ENCODE data around the gene EFTUD2.
"Not testable (repeated sequence)": the region's sequence is repeated elsewhere in the genome, so short reads cannot be mapped to it uniquely, and the experiment has no call there.

EFTUD2 gene

GRCh38 chr17:44820631-44821212 is 78.5 kb downstream of the EFTUD2 start:
- no peaks in the 10 kb centered on the region for H3K36me3 ChIP-seq (ENCODE audit: control insufficient read depth, insufficient read depth, low read length)
- no peaks in the 10 kb centered on the region for H3K27me3 ChIP-seq (replicated peaks; ENCODE audit: control insufficient read depth, insufficient read depth, low read length)
- no peak overlapping the region for H3K4me3 ChIP-seq (replicated peaks; ENCODE audit: low read depth, low read length)
- DNase-seq (ENCODE audit: extremely low read depth, insufficient read length): no peak
- no peak for TF ChIP-seq CTCF (IDR thresholded peaks at IDR 0.05; ENCODE audit: insufficient read depth, low read length, poor library complexity, severe bottlenecking)

GRCh38 chr17:44818508-44818907 is 80.7 kb downstream of the EFTUD2 start:
- H3K4me3 ChIP-seq (replicated peaks; ENCODE audit: low read depth, low read length); H3K27me3 ChIP-seq (replicated peaks; ENCODE audit: control insufficient read depth, insufficient read depth, low read length); H3K36me3 ChIP-seq (ENCODE audit: control insufficient read depth, insufficient read depth, low read length); DNase-seq (ENCODE audit: extremely low read depth, insufficient read length): not testable (repeated sequence)

GRCh38 chr17:44812263-44812662 is 87.0 kb downstream of the EFTUD2 start:
- no peak for TF ChIP-seq CTCF (IDR thresholded peaks at IDR 0.05; ENCODE audit: insufficient read depth, low read length, poor library complexity, severe bottlenecking)
- Histone ChIP-seq H3K27me3 (replicated peaks; ENCODE audit: control insufficient read depth, insufficient read depth, low read length) (no peaks in the 10 kb centered on the region), H3K4me3 (replicated peaks; ENCODE audit: low read depth, low read length) (no peak overlapping the region), H3K36me3 (ENCODE audit: control insufficient read depth, insufficient read depth, low read length) (no peaks in the 10 kb centered on the region)
- no peak for DNase-seq (ENCODE audit: extremely low read depth, insufficient read length)

GRCh38 chr17:44808656-44809388 is 90.4 kb downstream of the EFTUD2 start:
- not testable (repeated sequence) for DNase-seq (ENCODE audit: extremely low read depth, insufficient read length); H3K27me3 ChIP-seq (replicated peaks; ENCODE audit: control insufficient read depth, insufficient read depth, low read length); H3K36me3 ChIP-seq (ENCODE audit: control insufficient read depth, insufficient read depth, low read length); H3K4me3 ChIP-seq (replicated peaks; ENCODE audit: low read depth, low read length)

GRCh38 chr17:44808156-44808555 is 91.1 kb downstream of the EFTUD2 start:
- DNase-seq (ENCODE audit: extremely low read depth, insufficient read length): no peak
- Histone ChIP-seq H3K27me3 (replicated peaks; ENCODE audit: control insufficient read depth, insufficient read depth, low read length) (no peaks in the 10 kb centered on the region), H3K36me3 (ENCODE audit: control insufficient read depth, insufficient read depth, low read length) (no peaks in the 10 kb centered on the region), H3K4me3 (replicated peaks; ENCODE audit: low read depth, low read length) (no peak overlapping the region)
- TF ChIP-seq CTCF (IDR thresholded peaks at IDR 0.05; ENCODE audit: insufficient read depth, low read length, poor library complexity, severe bottlenecking): no peak

- H3K36me3 ChIP-seq (ENCODE audit: control insufficient read depth, insufficient read depth, low read length): no peaks in the 10 kb centered on the region
- DNase-seq (ENCODE audit: extremely low read depth, insufficient read length): no peak
- TF ChIP-seq CTCF (IDR thresholded peaks at IDR 0.05; ENCODE audit: insufficient read depth, low read length, poor library complexity, severe bottlenecking): no peak
- no peaks in the 10 kb centered on the region for H3K27me3 ChIP-seq (replicated peaks; ENCODE audit: control insufficient read depth, insufficient read depth, low read length)
- H3K4me3 ChIP-seq (replicated peaks; ENCODE audit: low read depth, low read length): no peak overlapping the region
These were observed 91.5 kb downstream of the EFTUD2 start for GRCh38 chr17:44807817-44808155.

All from GM06990 (cell line).